Cerebellar cortex (tissue), 1 donor: ENCODE data around the gene FMNL2.

Experiments used
- DNase-seq: peaks from one replicate; pipeline ENCODE4 v3.0.0-alpha.2; 2015; ENCODE audit warnings: low spot score

FMNL2 gene

DNA sequence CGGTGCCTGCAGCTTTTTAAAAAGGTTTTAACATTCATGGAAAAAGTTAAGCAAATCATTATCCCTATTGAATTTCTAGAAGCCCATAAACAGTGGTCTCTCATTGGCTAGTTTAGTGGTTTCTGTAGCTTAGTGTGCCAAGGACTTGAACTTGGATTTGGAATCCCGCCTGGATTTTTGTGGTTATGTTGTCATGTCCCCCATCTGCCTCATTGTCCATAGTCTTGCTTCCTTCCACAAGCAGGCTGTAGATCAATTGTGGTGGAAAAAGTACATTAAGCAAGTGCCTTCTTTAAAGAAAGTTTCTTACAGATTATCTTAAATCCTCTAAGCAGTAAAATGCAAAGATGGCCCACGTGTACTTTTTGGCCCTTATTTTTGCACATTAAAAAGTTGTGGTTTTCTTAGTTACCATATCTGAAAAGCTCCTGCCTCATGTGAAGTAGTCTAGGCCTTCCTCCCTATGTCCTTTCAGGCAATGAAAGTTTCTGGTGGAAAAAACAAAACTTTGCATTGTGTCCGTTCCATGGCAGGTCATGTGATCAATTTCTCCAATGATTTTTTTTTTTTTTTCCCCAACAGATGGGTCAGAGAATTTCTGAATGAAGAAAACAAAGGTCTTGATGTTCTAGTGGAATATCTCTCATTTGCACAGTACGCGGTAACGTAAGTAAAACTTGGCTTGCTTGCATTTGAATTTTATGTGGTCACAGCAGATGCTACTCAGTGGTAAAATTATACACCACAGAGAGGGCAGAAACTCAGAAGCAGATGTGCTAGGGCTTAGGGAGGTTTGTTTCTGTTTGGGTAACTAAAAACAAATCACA, 223.4 kb downstream of the FMNL2 start:
- no peak for DNase-seq

DNA sequence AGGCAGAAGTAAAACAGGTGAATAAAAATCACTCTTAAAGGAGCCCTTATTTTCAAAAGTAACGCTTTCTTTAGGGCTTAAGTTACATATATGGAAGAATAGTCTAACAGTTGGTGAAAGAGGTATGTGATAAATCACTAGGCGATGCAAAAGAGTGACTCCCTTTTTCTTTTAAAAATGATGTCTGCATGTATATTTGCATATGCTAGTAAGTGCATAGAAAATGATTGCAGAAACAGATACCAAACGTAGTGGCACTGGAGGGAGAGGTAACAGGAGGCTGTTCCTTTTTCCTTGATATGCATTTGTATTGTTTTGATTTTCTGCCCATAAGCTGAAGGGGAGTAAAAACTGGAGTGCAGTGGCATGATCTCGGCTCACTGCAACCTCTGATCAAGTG, 224.0 kb downstream of the FMNL2 start:
- DNase-seq: no peak

DNA sequence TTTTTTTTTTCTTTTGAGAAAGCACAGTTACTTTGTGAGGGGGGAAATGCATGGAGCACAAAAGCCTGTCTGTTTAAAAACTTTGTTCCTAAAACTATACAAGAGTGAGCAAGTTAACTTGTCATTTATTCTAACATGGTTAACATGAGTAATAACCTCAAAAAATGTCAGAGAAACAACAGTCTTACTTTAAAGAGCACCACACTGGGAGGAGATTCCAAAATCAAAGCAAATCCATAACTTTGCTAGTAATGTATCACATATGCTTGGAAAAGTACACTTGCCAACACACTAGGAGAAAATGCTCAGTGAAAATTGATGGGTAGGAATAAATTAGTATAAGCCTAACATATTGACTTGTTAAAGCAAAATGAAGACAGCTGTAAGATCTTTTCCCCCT, 225.2 kb downstream of the FMNL2 start:
- no peak for DNase-seq

DNA sequence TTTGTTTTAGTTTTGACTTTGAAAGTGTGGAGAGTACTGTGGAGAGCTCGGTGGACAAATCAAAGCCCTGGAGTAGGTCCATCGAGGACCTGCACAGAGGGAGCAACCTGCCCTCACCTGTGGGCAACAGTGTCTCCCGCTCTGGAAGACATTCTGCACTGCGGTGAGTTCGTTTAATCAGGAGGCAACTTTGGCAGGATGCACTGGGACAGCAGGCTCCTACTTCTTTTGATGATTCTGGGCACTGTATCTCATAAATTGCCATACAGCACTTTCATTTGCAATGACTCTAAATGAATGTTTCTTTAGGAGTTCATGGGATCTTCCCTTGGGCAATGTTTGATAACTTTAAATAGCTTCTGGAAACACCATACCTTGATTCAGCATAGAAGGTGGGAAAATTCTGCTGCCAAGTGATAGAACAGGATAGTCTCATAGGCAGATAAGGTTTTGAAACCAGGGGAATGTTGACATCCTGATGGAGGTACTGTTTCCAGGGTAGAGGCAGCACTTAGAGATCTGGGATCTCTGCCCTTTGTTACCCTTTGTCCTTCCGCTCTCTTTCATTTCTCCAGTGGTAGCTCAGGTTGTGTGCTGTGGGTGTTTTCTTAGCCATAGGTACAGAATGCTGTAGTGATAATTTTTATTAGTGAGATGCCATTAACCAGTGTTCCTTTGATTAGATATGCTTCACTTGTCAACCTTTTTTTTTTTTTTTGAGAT, 226.1 kb downstream of the FMNL2 start:
- DNase-seq: no peak

DNA sequence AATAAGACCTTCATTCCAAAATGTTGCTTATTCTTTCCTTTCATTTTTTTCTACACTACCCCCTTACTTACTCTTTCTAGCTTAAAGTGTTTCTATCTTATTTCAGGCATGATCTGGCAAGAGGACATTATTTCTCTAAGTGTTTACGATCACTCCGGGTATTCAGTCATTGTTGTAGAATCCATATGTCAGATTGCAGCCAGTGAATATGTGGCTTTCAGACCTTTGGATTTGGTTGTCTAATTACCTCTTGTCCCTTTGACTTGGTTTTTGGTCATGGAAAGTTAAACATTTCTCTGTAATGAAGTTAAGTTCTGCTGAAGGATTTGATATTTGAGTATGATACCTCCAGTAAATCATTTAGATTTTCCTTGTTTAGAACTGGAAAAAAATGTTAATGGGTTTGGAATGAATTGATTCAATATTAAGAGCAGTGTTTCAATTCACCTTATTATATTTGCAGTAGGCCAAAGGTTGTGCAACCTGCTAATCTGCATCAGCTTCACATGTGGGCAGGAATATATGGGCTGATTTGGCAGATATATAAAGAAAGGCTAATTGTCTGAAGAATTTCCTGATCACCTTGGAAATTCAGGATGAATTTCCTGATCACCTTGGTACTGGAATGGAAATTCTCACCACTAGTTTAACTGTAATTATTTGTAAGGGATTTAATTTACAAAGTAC, 227.4 kb downstream of the FMNL2 start:
- no peak for DNase-seq

DNA sequence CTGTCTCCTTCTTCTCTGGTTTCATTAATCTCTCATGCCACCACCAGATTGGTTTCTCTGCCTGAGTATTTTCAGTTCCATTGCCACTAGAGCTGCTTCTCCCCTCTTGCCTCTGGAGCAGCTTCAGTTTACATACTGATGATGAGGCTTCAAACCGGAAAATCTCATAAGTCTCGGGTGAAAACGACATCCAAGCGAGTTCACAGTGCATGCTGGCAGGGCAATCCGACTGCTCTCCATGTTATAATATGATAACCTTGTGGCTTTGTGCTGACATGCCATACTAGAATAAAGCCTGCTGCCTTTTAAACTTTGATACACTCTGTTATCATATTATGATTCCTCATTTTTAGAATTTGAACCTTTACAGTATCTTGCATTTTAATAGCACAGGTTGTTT, 228.8 kb downstream of the FMNL2 start:
- DNase-seq: no peak

DNA sequence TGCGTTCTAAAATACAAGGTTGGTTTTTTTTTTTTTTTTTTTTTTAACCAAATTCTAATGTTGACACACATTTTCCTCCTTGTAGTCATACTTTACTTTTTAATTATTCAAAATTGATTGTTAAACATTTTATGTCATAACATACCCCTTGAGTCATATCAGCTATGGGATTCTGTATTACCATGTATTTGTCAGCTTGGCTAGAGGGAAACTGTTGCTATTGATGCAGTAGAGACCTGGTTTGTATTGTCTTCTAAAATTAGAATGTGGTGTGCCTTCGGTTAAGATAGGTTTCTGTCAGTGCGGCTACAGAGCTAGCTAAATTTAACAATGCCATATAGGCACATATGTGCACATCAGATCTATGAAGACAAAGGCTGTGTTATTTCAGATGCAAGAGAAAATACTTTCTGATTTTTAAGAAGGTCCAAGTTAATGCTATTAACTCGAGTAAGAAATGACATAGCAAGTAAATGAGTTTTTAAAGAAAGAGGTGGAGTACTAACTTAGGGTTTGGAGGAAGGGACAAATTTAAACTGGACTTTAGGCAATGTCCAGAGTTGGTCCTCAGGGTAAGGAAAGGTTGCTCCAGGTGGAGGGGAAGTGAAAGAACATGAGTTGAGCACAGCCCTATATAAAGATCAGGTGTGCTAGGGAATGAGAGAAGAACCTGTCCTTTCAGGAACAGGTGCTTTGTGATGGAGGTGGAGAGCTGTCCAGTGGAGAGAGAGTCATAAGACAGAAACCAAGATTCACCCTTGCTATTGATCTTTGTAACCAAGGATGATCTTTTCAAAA, 230.0 kb downstream of the FMNL2 start:
- DNase-seq: no peak

DNA sequence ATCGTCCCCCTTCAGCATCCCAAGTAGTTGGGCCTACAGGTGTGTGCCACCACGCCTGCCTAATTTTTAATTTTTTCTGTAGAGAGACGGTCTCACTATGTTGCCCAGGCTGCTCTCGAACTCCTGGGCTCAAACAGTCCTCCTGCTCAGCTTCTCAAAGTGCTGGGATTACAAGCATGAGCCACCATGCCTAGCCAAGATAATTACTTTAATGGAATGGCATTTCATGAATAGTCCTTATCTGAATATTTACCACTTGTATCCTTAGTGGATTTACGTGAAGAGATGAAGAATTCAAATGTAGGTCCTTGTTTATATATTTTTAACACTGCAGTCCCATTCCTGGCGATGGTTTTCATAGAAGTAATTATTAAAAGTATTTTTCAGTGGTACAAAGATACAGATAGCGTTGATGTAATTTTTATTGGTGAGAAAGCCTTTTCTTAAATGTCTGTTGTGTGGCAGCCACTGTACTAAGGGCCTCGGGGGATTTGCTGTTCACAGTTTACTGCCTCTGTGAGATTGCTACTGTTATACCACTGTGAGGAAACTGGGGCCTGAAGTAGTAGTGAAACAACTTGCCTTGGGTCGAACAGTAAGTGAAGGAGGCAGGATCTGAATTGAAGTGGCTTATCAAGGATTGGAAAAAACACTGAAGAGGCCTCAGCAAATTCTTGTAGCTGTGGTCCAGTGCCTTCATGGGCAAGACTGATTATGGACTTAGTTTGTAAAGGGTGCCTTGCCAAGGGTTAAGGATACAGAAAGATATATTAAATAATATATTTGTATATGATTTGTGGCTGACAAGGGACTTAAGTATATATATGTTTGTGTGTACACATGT, 231.1 kb downstream of the FMNL2 start:
- no peak for DNase-seq

DNA sequence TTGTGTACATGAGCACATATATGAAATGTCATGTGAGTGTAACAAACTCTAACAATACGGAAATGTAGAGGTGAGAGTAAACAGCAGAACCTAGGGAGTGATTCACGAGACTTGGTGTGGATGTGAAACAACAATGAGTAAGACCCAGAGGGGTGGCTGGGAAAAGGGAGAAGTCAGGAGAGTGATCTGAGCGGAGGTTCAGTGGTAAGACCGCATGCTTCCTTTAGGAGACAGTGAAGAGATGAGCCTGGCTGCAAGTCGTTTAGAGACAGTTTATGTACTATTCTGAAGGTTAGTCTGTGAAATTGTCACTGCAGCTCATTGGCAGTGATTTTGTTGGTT, 231.7 kb downstream of the FMNL2 start:
- DNase-seq: no peak

DNA sequence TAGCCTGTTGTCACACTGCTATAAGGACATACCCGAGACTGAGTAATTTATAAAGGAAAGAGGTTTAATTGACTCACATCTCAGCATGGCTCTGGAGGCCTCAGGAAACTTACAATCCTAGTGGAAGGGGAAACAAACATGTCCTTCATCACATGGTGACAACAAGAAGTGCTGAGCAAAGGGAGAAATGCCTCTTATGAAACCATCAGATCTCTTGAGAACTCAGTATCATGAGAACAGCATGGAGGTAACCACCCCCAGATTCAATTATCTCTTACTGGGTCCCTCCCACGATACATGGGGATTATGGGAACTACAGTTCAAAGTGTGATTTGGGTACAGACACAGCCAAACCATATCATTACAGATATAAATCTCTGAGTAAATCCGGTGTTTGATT, 233.6 kb downstream of the FMNL2 start:
- DNase-seq: no peak

DNA sequence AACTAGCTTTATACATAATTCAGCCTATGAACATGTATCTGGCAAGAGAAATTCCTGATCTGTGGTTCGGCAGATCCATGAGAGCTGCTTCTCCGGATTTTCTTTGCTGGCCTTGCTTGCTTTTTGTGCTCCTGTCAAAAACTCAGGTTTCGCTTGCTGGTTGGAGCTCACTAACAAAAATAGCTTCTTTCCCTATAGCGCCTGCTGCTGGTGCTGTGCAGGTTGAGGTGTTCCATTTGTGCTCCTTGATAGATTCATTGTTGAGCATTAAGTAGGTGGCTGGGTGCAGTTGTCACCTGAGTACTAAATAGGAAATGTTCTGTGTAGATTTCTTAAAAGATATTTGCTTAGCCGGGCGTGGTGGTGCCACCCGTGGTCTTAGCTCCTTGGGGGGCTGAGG, 234.2 kb downstream of the FMNL2 start:
- no peak for DNase-seq

DNA sequence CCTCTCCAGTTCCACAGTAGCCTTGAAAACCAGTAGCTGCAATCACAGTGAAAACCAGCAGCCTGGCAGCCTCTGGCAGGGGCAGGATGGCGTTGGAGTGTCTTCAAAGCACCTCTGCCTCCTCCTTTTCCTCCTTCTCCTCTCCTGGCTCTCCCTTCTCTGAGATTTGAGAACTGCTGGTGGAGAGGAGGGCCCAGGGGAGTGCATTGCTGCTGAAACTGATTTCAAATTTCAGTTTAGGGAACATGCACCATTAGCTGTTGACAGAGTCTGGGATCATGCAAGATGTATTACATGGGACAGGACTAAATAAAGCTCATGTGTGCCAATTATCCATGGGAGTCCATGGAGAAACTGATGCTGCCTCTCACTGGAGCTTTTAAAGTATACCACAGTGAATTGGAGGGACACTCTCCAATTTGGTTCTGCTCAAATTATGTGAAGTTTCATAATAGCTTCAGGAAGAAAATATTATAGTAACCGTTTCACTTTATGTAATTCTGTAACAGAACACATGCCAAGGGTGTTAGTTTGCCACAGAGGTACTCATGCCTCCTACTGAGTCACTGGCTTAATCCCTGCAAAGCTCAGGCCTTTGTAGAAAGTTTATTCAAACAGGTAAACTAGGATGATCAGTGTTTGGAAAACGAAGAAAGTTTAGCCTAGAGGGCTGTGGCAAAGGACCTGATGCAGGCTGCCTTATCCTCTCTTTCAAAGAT, 236.2 kb downstream of the FMNL2 start:
- no peak for DNase-seq

DNA sequence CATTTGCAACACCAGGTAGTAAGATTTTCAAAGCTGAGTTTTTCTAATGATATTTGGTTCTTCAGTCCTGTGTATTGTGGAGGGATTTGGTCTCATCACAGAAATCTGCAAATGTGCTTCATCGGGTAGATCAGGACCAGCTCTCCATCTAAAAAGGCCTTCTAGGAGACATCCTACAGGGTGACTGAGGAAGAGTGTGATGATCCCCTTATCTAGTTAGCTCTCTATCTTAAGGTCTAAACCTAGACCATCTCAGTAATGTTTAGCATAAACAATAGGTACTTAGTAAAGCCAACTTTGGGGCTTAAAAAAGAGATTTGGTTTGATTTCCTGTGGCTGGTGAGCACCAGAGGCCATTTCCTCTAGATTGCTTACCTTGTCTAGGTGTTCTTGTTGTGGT, 237.1 kb downstream of the FMNL2 start:
- no peak for DNase-seq

DNA sequence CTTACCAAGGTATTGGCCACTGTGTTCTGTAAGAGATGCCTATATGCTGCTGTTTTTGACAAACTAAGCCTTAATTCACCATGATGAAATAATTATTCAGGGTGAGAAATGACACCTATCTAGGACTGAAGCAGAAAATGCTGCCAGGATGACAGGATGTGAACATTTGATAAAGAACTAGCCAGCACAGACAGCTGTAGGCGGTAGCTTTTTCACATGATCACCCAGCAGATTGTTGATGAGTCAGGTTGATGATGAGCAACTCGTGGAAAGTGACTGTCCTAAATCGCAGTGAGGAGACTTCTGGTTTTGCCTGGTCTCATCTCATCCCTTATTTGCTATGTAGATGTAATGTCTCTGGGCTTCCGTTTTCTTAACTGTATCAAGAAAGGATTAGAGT, 238.2 kb downstream of the FMNL2 start:
- DNase-seq: no peak

DNA sequence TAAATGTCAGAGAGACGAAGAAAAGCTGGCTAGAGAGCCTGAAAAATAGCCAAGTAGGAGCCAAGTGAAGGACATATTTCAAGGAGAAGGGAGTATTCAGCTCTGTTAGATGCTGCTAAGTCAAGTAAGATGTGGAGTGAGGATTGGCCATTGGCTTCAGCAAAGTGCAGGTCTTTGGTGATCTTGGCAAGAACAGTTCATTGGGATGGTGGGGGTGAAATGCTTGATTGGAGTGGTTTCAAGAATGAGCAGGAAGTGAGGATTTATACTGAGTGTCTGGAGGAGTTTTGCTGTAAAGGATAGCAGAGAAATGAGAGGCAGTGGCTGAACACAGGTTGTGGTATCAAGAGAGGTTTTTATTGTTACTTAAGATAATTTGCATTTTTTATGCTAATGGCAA, 242.6 kb downstream of the FMNL2 start:
- no peak for DNase-seq

DNA sequence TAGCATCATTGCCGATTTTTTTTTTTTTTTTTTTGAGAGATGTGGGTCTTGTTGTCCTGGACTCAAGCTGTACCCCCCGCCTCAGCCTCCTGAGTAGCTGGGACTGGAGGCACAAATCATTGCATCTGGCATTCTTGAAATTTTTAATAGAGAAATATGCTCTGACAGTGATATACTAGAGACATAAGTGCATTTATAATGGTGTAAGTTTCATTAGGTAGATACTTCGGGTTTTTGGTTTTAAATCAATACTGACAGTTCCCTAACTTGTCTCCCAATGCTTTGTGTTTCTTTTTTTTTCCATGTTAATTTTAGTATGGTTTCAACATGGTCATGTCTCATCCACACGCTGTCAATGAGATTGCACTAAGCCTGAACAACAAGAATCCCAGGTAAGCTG, 243.6 kb downstream of the FMNL2 start:
- no peak for DNase-seq

DNA sequence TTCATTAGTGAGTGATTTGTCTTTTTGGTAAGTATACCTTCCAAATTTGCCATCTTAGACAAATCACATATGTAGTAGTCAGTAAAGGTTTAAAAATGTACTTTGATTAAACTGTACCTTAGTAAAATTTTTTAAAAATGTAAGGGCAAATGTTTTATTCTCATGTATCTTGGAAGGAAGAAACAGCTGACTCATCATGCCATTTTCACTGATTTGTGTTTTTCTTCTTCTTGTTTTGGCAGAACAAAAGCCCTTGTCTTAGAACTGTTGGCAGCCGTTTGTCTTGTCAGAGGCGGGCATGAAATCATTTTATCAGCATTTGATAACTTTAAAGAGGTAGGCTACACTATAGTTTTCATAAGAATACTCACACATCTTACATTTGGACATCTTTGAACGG, 245.7 kb downstream of the FMNL2 start:
- peak; percentile 47 for DNase-seq

DNA sequence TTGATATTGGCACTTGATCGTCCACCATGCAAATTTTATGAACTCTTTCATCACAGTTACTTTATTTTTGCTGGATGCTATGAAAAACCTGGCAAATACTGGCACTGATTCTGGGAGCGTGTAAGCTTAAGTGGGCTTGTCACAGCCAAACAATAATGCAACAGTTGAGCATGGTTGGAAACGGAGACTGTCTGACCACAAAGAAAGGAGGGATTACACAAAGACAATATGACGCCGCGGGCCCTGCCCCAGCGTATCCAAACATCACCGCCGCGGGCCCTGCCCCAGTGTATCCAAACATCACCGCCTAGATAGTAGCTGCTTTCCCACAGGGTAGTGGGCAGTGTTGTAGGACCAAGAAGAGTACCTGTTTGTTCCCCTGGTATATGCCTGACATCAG, 246.4 kb downstream of the FMNL2 start:
- DNase-seq: no peak

DNA sequence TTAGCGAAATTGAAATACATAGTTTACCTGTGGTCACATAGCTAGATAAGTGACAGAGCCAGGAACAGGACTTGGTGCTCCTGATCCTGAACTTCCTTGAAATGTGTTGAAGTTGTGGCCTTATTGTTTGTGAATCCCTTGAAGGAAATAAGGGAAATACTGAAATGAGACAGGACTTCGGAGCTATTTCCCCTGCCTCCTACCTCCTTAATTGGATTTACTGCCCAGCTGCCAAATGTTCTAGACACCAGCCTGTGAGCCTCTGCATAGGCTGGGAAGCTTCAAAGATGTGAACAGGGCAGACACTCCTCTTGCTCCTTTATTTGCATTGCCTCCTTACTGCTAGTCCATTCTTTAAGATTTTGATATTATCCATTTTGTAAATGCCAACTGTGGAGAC, 247.1 kb downstream of the FMNL2 start:
- DNase-seq: no peak

DNA sequence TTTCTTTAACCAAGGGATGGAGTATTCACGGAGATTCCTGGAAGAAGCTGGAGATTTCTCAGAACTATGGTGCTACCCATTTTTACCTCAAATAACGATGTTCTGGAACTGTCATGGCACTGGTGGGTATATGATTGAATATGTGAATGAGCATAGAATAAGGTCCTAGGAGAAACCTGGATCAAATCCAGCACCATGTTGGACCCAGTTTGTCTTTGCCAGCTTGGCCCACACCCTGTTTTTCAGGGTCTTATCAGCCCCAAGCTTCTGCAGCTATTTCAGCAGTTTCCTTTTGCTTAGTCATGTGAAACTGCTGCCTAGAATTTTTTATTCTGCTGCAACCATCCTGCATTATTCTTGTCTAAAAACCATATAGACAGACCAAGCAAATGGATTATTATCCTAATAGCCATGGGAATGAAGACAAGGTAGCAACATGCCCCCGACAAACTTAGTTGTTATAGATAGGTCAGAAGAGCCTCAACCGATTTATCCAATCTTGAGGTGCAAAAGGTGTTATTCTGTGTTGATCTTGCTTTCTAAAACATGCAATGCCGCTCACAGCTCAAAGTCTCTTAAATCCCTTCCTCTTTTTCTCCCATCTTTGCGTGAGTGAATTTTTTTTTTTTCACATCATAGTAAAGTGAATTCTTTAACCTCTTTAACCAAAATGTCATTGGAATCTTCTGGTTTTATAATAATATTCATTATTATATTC, 248.7 kb downstream of the FMNL2 start:
- no peak for DNase-seq
